GM12801 (cell line): Measurements from ENCODE around the gene RELL1.

Source experiments
- TF ChIP-seq, protein P1 (sequence below): IDR thresholded peaks from one replicate; pipeline ENCODE4 v1.5.1; 2011; ENCODE audit warnings: control low read depth; ENCODE audit not compliant: insufficient read length; ENCODE audit errors: extremely low read depth

The RELL1 gene

DNA sequence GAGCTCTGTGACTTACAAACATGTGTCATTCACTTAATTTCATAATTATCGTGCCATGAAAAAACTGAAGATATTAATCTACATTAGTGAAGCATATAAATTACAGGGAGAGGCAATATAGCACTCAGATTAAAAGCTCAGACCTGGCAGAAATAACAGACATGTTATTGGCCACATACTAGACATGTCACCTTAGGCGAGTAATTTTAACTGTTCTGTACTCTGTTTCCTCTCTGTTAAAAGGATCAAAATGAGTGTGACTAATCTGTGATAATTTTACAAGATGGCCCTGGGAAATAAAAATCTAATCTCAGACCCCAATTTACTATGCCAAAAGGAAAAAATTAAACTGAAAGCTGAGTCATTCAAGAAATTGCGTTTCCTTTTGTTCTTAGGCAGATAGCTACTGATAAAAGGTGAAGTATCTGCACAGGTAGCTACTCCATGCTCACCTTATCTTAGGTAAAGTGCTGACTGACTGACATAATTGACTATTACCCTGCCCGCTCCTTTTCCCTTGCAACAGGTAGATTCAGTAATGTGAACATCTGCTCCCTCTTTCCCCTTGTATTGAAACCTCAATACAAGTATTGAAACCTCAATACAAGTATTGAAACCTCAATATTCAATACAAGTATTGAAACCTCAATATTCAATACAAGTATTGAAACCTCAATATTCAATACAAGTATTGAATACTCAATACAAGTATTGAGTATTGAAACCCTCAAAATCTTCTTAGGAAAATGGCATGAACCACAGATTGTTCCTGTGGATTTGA lies 33.2 kb downstream of the RELL1 start:
- TF ChIP-seq, protein P1, sequence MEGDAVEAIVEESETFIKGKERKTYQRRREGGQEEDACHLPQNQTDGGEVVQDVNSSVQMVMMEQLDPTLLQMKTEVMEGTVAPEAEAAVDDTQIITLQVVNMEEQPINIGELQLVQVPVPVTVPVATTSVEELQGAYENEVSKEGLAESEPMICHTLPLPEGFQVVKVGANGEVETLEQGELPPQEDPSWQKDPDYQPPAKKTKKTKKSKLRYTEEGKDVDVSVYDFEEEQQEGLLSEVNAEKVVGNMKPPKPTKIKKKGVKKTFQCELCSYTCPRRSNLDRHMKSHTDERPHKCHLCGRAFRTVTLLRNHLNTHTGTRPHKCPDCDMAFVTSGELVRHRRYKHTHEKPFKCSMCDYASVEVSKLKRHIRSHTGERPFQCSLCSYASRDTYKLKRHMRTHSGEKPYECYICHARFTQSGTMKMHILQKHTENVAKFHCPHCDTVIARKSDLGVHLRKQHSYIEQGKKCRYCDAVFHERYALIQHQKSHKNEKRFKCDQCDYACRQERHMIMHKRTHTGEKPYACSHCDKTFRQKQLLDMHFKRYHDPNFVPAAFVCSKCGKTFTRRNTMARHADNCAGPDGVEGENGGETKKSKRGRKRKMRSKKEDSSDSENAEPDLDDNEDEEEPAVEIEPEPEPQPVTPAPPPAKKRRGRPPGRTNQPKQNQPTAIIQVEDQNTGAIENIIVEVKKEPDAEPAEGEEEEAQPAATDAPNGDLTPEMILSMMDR = no peak

DNA sequence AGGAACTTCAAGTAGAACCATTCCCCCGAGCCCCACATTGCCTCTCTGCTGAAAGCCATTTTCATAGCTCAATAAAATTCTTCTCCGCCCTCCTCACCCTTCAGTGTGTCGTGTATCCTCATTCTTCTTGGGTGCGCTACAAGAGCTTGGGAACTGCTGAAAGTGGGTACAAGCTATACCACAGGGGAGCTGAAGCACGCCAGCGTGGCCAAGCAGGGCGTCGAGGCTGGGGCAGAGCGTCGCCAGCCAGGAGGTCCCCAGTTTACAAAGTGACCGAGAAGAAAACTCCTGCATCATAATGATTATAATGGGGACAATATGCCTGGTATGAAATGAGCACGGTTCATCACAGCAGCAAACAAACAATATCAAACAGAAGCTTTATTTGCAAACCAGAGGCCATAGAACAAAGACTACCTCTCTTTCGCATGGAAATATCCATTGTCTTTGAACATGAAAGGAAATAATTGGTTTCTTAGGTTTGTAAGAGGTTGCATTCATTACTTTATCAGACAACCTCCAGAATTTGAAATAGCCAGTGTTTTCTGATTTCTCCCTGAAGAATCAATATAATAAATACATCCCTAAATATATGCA lies 34.3 kb downstream of the RELL1 start:
- TF ChIP-seq, protein P1 = no peak

DNA sequence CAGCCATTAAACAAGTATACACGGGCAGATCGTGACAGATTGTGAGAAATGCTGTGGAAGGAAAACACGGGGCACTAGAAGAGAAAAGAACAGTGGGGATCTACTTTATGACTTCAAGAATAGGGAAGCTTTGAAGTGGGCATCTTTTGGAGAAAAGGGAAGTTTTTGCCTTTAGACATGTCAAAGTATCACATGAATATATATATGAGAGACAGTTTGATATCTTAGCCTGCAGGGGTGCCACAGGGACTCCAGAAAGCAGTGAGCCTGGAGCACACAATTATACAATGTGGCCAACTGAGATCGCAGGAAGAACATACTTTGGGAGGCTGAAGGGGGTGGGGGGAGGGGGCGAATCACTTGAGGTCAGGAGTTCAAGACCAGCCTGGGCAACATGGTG lies 35.7 kb downstream of the RELL1 start:
- TF ChIP-seq, protein P1 = no peak

DNA sequence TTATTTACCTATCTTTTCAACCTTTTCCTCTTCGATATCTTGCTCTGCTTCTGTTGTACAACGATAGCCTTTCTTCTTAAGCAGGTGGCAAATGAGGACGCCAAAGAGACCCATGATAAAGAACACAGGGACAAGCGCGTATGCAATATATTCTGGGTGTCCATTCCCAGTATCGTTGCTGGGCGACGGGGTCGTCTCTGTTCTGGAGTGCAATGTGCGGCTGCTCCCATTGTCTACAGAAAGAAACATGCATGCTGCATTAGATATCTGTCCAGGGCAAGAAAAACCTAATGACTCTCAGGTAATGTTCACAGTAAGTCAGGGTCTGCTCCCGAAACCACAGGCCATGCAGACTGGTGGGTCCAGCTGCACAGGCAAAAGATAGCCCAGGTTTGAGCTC lies 36.9 kb downstream of the RELL1 start:
- TF ChIP-seq, protein P1 = no peak

DNA sequence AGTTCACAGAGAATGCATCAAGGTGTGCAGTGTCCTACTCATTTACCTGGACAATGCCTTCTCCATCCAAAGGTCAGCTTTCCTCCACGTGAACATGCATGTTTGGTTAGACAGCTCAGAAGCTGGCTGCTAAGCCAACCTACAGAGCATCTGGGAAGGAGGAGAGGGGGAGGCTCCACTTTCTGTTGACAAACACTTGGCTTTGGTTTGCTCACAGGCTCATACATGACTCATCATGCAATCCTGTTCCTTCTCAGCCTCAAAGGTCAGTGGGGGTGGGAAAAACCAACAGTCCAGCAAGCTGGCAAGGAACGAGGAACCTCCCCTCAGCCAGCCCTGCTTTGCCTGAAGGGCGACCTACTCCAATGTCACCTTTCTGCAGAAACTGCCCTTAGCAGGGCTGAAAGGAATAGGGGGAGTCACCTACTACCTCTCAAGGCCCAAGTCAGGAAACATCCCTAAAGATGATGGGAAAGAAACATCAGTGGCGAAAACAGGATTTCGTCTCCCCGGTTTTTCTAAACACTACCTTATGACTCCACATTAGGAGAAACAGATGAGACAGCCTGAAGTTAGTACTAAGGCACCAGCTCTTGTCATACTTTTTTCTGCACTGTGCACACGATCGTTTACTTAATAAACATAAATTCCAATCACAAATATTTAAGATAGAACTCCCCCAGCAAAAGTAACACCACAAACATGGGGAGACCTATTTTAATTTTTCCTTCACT lies 37.9 kb downstream of the RELL1 start:
- TF ChIP-seq, protein P1 = no peak

DNA sequence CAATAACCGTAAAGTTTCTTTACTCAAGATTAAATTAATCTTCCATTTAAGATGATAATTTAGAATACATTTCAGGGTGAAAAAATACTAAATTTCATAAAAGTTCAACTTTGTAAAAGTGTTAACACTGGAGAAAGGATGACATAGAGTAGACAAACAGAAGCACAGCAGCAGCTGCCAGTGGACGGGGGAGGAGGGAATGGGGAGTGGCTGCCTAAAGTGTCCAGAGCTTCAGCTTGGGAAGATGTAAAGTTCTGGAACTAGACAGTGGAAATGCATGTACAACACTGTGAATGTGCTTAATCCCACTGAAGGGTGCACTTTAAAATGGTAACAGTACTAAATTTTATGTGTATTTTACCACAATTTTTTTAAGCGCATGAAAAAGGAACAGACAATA lies 39.9 kb downstream of the RELL1 start:
- TF ChIP-seq, protein P1 = no peak

DNA sequence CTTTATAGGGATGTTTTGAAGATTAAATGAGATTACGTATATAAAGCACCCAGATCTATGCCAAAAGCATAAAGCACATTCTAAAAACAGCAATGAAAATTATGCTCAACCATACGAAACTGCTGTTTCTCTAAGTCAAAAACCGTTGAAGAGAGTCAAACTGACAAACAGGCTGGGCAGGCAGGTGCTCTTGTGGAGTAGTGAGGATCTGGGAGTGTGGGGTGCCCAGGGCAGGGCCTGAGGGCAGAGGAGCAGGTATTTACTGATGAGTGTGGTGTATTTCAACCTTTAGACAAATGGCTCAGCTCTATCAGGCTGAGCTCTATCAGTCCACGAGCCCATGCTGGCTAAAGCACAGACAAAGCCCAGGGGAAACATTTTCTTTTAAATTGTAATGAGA lies 40.4 kb downstream of the RELL1 start:
- TF ChIP-seq, protein P1 = no peak
